ENCODE data around the gene MIDN. TPM values are rescaled to one million over a fixed set of nuclear protein-coding genes. Genes with fewer than 3 reads are reported as not detected.

Gene MIDN
- polyA plus RNA-seq, 2 of the 4 experiments (the other 2 are of a cell fraction): 9.1 to 31.4 TPM

DNA sequence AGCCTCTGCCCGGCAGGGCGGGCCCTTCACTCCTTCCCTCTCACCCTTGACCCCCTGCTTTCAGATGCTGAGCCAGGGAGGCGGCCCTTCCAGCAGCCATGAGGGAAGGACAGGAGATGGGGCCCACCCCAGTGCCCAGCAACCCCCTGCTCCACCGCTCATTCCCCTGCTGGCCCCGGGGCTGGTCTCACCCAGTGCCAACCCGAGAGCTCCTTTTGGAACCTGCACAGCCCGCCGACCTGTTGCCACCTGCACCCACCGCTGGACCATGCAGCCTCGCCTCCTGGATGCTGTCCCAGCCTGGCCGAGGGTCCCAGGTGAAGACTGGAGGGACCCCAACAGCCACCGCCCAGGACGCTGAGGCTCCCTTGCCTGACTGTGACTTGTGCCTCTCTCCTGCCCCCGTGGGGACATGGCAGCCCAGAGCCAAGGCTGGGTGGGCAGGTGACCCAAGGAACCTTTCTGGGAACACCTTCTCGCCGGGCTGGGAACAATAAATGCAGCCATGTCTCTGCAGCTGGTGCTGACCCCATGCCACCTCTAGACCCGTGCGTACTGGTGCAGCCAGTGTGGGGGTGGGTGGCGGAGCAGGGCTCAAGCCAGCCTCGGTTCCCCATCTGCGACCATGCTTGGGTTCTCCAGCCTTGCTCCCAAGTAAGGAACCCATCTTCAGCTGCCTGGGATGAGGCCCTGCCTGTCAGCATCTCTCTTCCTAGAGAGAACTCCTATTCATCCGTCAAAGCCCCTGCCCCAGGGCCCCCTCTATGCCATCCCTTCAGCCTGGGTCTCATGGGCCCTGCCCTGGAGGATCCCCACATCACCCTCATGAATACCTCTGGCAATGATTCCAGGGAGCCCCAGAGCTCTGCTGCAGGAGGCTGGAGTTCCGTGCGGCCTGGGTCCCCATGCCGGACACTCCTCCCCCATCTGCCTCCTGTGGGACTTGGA lies 30.6 kb downstream of the MIDN start:
- CTCF ChIA-PET: interaction anchor here (0.6 to 4.0 kb wide), 28 partner anchors 9 to 193 kb away, joined by 3 to 37 read pairs (median 4); a partner anchor contains a TSS
- 79% methylated on average over 20 of the region's 25 CpGs for WGBS (ENCODE audit: missing lambda C conversion rate)
- Histone ChIP-seq H3K4me3 (no peak overlapping the region), H3K4me2 (no peak overlapping the region), H3K27ac (no peak overlapping the region), H3K4me1 (peaks cover 24% of the 10 kb centered on the region), H3K9me3 (no peaks in the 10 kb centered on the region)
- TF ChIP-seq, protein P1, sequence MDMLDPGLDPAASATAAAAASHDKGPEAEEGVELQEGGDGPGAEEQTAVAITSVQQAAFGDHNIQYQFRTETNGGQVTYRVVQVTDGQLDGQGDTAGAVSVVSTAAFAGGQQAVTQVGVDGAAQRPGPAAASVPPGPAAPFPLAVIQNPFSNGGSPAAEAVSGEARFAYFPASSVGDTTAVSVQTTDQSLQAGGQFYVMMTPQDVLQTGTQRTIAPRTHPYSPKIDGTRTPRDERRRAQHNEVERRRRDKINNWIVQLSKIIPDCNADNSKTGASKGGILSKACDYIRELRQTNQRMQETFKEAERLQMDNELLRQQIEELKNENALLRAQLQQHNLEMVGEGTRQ (IDR thresholded peaks at IDR 0.05): no peak
- TF ChIP-seq MAZ (IDR thresholded peaks at IDR 0.05; ENCODE audit: borderline replicate concordance, low read depth, low read length) (no peak), MAFK (IDR thresholded peaks at IDR 0.05; ENCODE audit: partially characterized antibody) (no peak), ZFP36 (IDR thresholded peaks at IDR 0.05; ENCODE audit: borderline replicate concordance, partially characterized antibody) (no peak), E2F6 (IDR thresholded peaks at IDR 0.05; ENCODE audit: borderline replicate concordance, low read depth) (no peak)
- ATAC-seq: no peak
- POLR2A ChIA-PET: interaction anchor here (1.0 kb wide), 1 partner anchor 10 kb away, joined by 9 read pairs; the partner anchor contains the start of gene CIRBP
- no peak for FAIRE-seq
- no peak for DNase-seq (ENCODE audit: low read depth in 1 of 2, low spot score in 1 of 2)

DNA sequence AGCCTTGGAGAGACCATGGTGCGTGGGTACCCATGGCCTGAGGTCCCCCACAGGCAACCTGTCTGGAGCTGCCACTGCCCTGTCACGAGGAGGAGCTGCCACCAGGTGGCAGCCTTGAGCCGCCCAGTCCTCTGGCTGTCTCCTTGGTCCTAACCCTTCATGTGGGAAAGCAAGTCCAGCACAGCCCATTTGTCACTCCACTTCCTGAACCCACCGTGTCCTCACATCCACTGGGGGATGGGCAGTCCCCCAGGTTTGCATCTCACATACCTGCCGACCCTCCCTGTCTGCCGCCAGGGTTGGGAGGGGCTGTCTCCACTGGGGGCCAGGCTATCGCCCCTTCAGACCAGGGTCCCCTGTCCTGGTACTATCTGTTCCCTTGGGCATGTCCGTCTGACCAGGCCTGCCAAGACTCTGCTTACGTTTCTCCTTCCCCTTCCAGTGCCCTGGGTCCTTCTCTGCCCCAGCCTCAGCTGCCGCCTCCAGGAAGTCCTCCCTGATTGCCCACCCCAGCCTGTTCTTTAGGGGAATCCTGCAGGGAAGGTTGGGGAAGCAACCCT lies 31.5 kb downstream of the MIDN start:
- no peak overlapping the region for H3K4me2 ChIP-seq
- H3K4me3 ChIP-seq: no peak overlapping the region
- H3K9me3 ChIP-seq: no peaks in the 10 kb centered on the region
- TF ChIP-seq ZNF302 (CRISPR knock-in tag; IDR thresholded peaks at IDR 0.05) (no peak), NR3C1 (IDR thresholded peaks at IDR 0.05) (no peak), ZSCAN20 (CRISPR knock-in tag; IDR thresholded peaks at IDR 0.05) (no peak), EHMT2 (IDR thresholded peaks at IDR 0.05; ENCODE audit: low read depth) (no peak), HOXB5 (CRISPR knock-in tag; IDR thresholded peaks at IDR 0.05) (no peak), CHD4 (IDR thresholded peaks at IDR 0.05; ENCODE audit: borderline replicate concordance) (no peak), POLR2A (IDR thresholded peaks at IDR 0.05; ENCODE audit: low read length) (no peak), MAZ (IDR thresholded peaks at IDR 0.05; ENCODE audit: borderline replicate concordance, low read depth, low read length) (no peak), HMGXB4 (CRISPR knock-in tag; IDR thresholded peaks at IDR 0.05; ENCODE audit: borderline replicate concordance) (no peak), GATA3 (IDR thresholded peaks at IDR 0.05; ENCODE audit: borderline replicate concordance) (no peak), MAX (IDR thresholded peaks at IDR 0.05) (peak; percentile 31; the same call in 1 of the 2 replicates), EP300 (IDR thresholded peaks at IDR 0.05) (no peak), ESRRA (IDR thresholded peaks at IDR 0.05; ENCODE audit: borderline replicate concordance, low read length) (no peak), ZFP36 (IDR thresholded peaks at IDR 0.05; ENCODE audit: borderline replicate concordance, partially characterized antibody) (peak; percentile 99), CEBPB (IDR thresholded peaks at IDR 0.05) (no peak), KDM1A (IDR thresholded peaks at IDR 0.05; ENCODE audit: low read depth) (no peak), SMC3 (IDR thresholded peaks at IDR 0.05) (peak; percentile 70), RAD21 (conservative IDR thresholded peaks at IDR 0.05 in 1 of 2, IDR thresholded peaks at IDR 0.05 in 1 of 2) (peak; percentile 75 to 87), HEYL (CRISPR knock-in tag; IDR thresholded peaks at IDR 0.05) (no peak), HDAC2 (IDR thresholded peaks at IDR 0.05) (no peak), POLR2AphosphoS2 (conservative IDR thresholded peaks at IDR 0.05; ENCODE audit: low read length) (no peak), TP53 (CRISPR knock-in tag; IDR thresholded peaks at IDR 0.05) (no peak), RARB (CRISPR knock-in tag; IDR thresholded peaks at IDR 0.05) (no peak)
- TF ChIP-seq, protein P2, sequence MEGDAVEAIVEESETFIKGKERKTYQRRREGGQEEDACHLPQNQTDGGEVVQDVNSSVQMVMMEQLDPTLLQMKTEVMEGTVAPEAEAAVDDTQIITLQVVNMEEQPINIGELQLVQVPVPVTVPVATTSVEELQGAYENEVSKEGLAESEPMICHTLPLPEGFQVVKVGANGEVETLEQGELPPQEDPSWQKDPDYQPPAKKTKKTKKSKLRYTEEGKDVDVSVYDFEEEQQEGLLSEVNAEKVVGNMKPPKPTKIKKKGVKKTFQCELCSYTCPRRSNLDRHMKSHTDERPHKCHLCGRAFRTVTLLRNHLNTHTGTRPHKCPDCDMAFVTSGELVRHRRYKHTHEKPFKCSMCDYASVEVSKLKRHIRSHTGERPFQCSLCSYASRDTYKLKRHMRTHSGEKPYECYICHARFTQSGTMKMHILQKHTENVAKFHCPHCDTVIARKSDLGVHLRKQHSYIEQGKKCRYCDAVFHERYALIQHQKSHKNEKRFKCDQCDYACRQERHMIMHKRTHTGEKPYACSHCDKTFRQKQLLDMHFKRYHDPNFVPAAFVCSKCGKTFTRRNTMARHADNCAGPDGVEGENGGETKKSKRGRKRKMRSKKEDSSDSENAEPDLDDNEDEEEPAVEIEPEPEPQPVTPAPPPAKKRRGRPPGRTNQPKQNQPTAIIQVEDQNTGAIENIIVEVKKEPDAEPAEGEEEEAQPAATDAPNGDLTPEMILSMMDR (IDR thresholded peaks at IDR 0.05): peak; percentile 76
- TF ChIP-seq, protein P3, sequence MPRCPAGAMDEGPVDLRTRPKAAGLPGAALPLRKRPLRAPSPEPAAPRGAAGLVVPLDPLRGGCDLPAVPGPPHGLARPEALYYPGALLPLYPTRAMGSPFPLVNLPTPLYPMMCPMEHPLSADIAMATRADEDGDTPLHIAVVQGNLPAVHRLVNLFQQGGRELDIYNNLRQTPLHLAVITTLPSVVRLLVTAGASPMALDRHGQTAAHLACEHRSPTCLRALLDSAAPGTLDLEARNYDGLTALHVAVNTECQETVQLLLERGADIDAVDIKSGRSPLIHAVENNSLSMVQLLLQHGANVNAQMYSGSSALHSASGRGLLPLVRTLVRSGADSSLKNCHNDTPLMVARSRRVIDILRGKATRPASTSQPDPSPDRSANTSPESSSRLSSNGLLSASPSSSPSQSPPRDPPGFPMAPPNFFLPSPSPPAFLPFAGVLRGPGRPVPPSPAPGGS (IDR thresholded peaks at IDR 0.05): no peak
- DNase-seq (ENCODE audit: low read depth in 1 of 2, low spot score in 1 of 2): peak in 1 of 2 experiments; percentile 83
- ATAC-seq: peak; percentile 32 to 71; a peak in 5 of 6 replicates
- 0% methylated on average over 3 of the region's 10 CpGs for WGBS (ENCODE audit: missing lambda C conversion rate)
- no peak for FAIRE-seq
- ChIA-PET POLR2A (interaction anchor here (1.0 kb wide), 1 partner anchor 11 kb away, joined by 9 read pairs; the partner anchor contains the start of gene CIRBP), CTCF (interaction anchor here (0.6 to 4.0 kb wide), 30 partner anchors 8 to 272 kb away, joined by 3 to 37 read pairs (median 4); a partner anchor contains a TSS)
- no peak overlapping the region; a peak in 1 of 6 replicates for H3K27ac ChIP-seq
- H3K4me1 ChIP-seq: peaks cover 21% of the 10 kb centered on the region; the same call in 2 of the 3 replicates

Measured in A549 (cell line).